ENCODE measurements around the gene PANX2. TPM values are rescaled to one million over a fixed set of nuclear protein-coding genes. Genes with fewer than 3 reads are reported as not detected.

The PANX2 gene
- total and polyA plus RNA-seq, 2 of the 13 experiments (the other 11 are each of a cell fraction or from before 2014, with no cell fraction given) = 0.15 to 1.1 TPM

- TF ChIP-seq ZNF576 (CRISPR knock-in tag; IDR thresholded peaks at IDR 0.05) (no peak), ZNF891 (CRISPR knock-in tag; IDR thresholded peaks at IDR 0.05) (no peak), MYPOP (CRISPR knock-in tag; IDR thresholded peaks at IDR 0.05) (no peak), YEATS2 (CRISPR knock-in tag; IDR thresholded peaks at IDR 0.05; ENCODE audit: borderline replicate concordance) (no peak), MIXL1 (CRISPR knock-in tag; IDR thresholded peaks at IDR 0.05) (0 out of 2 replicates have a peak, but pooled peaks have one; percentile 51), FOXP1 (IDR thresholded peaks at IDR 0.05) (no peak), FOXP1 (CRISPR knock-in tag; IDR thresholded peaks at IDR 0.05) (peak; percentile 23; the same call in 1 of the 2 replicates), DMTF1 (CRISPR knock-in tag; IDR thresholded peaks at IDR 0.05) (no peak), HOMEZ (CRISPR knock-in tag; IDR thresholded peaks at IDR 0.05; ENCODE audit: low read depth) (no peak), ZFP37 (CRISPR knock-in tag; IDR thresholded peaks at IDR 0.05; ENCODE audit: borderline replicate concordance) (no peak), ZBTB3 (CRISPR knock-in tag; IDR thresholded peaks at IDR 0.05; ENCODE audit: borderline replicate concordance, low read depth) (peak; percentile 96), ZFX (CRISPR knock-in tag; IDR thresholded peaks at IDR 0.05; ENCODE audit: low read depth) (peak; percentile 88), SP140L (CRISPR knock-in tag; IDR thresholded peaks at IDR 0.05; ENCODE audit: borderline replicate concordance) (0 out of 2 replicates have a peak, but pooled peaks have one; percentile 31), NR2F6 (IDR thresholded peaks at IDR 0.05) (peak; percentile 95), NR2F6 (CRISPR knock-in tag; IDR thresholded peaks at IDR 0.05) (peak; percentile 95), HMGA1 (CRISPR knock-in tag; conservative IDR thresholded peaks at IDR 0.05) (no peak), ZNF704 (CRISPR knock-in tag; IDR thresholded peaks at IDR 0.05; ENCODE audit: borderline replicate concordance) (no peak), CCDC6 (CRISPR knock-in tag; IDR thresholded peaks at IDR 0.05) (peak; percentile 66; the same call in 1 of the 2 replicates), ZNF296 (CRISPR knock-in tag; conservative IDR thresholded peaks at IDR 0.05) (no peak), RAD21 (CRISPR knock-in tag; IDR thresholded peaks at IDR 0.05) (peak; percentile 75), ZNF10 (CRISPR knock-in tag; IDR thresholded peaks at IDR 0.05; ENCODE audit: borderline replicate concordance, low read depth) (no peak), ZNF430 (CRISPR knock-in tag; IDR thresholded peaks at IDR 0.05) (peak; percentile 89), ARNT2 (CRISPR knock-in tag; IDR thresholded peaks at IDR 0.05; ENCODE audit: low read depth) (0 out of 2 replicates have a peak, but pooled peaks have one; percentile 47), ZNF468 (CRISPR knock-in tag; IDR thresholded peaks at IDR 0.05) (no peak), ZNF3 (CRISPR knock-in tag; IDR thresholded peaks at IDR 0.05) (no peak), ZNF713 (CRISPR knock-in tag; IDR thresholded peaks at IDR 0.05) (no peak)
These were observed 23.9 kb upstream of the PANX2 start (continued) for GRCh38 chr22:50146439-50147238.

Measured in HepG2 (cell line).